Thymus (tissue), 11 donors: Measurements from ENCODE around the gene ASB18. TPM values are rescaled to one million over a fixed set of nuclear protein-coding genes. Genes with fewer than 3 reads are reported as not detected.

Experiments
- DNase-seq, 9 donors: peaks; one replicate each; pipeline ENCODE4 v3.0.0-alpha.2; 2013; ENCODE audit warnings: low spot score in 9 of 9, low read depth in 6 of 9, missing footprints in 1 of 9
- H3K27ac ChIP-seq, 2 donors: one replicate each; pipeline ENCODE4 v1.5.1; 2013; ENCODE audit warnings: control low read depth in 1 of 2, low read depth in 1 of 2, low read length in 1 of 2, mild to moderate bottlenecking in 1 of 2, moderate library complexity in 1 of 2
- H3K27me3 ChIP-seq, 2 donors: one replicate each; pipeline ENCODE4 v1.5.1; 2013; ENCODE audit warnings: low read length in 1 of 2; ENCODE audit not compliant: control insufficient read depth in 2 of 2, insufficient read depth in 1 of 2
- H3K36me3 ChIP-seq, 2 donors: one replicate each; pipeline ENCODE4 v1.5.1; 2013; ENCODE audit warnings: low read length in 1 of 2, mild to moderate bottlenecking in 1 of 2, moderate library complexity in 1 of 2; ENCODE audit not compliant: control insufficient read depth in 2 of 2, insufficient read depth in 2 of 2
- H3K4me1 ChIP-seq, 2 donors: one replicate each; pipeline ENCODE4 v1.5.1; 2013; ENCODE audit warnings: low read length in 2 of 2; ENCODE audit not compliant: control insufficient read depth in 2 of 2, insufficient read depth in 2 of 2
- H3K4me3 ChIP-seq, 2 donors: one replicate each; pipeline ENCODE4 v1.5.1; 2013; ENCODE audit warnings: low read length in 2 of 2, control low read depth in 1 of 2, mild to moderate bottlenecking in 1 of 2
- H3K9me3 ChIP-seq, 2 donors: one replicate each; pipeline ENCODE4 v1.5.1; 2013; ENCODE audit warnings: low read length in 1 of 2, mild to moderate bottlenecking in 1 of 2; ENCODE audit not compliant: control insufficient read depth in 2 of 2, insufficient read depth in 1 of 2
- WGBS: extraction: QIAGEN DNeasy Blood & Tissue Kit; methylation state at CpG from one replicate; pipeline ENCODE4 v1.1.7; 2013; 5-methylcytosine and 5-hydroxymethylcytosine counted together
- polyA plus RNA-seq: library from polyadenylated mRNA; stranded (reverse); fragments of 200-250 nt; gene quantifications from one replicate; pipeline ENCODE4 v1.2.3, GENCODE V29; 2013
- total RNA-seq: library from RNA; stranded (reverse); fragments of 120-200 nt; gene quantifications from one replicate; pipeline ENCODE4 v1.2.4, GENCODE V29; 2013
- donor health status: healthy.

ASB18 gene
- total and polyA plus RNA-seq, 2 donors, result under 0.01 TPM; not detected in 1

DNA sequence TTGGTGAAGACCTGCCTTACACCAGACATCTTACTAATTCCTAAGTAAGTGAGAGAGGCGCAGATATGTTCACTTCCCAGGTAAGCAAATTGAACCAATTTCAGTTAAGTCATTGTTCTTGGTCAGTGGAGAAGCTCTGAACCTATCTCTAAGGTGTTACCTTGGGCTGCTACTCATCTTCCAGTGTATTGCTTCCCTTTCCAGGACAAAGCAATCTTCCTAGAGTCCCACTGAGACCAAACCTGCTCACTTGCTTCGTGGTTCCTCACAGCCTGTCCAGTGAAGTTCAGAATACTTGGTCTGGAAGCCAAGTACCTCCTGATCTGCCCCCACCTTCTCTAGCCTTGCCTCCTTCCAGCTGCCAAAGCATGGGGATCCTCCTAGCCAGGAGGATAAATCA, 73.5 kb downstream of the ASB18 start:
- no peaks in the 10 kb centered on the region for H3K9me3 ChIP-seq
- no peaks in the 10 kb centered on the region for H3K4me1 ChIP-seq
- WGBS, result 93% methylated on average over 2 of the region's 2 CpGs
- no peak overlapping the region for H3K27ac ChIP-seq
- H3K36me3 ChIP-seq, result no peaks in the 10 kb centered on the region
- no peak for DNase-seq
- H3K27me3 ChIP-seq, result no peaks in the 10 kb centered on the region
- H3K4me3 ChIP-seq, result no peak overlapping the region

DNA sequence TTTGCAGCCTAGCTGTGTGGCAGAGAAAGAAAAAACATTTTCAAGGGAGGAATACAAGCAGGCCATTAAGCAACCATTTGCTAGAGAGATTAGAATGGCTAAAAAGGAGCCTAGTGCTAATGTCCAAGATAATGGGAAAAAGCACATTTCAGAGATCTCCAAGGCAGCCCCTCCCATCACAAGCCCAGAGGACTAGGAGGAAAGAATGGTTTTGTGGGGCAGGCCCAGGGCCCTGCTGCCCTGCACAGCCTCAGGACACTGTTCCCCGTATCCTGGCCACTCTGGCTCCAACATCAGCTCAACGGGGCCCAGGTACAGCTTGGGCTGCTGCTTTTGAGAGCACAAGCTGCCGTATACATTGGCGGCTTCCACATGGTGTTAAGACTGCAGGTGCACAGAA, 79.5 kb downstream of the ASB18 start:
- Histone ChIP-seq H3K9me3 (no peaks in the 10 kb centered on the region), H3K27ac (no peak overlapping the region), H3K4me1 (no peaks in the 10 kb centered on the region), H3K27me3 (peaks cover 15 to 20% of the 10 kb centered on the region in 2 donors), H3K36me3 (no peaks in the 10 kb centered on the region), H3K4me3 (no peak overlapping the region)
- no peak for DNase-seq
- WGBS, result 93% methylated on average over 4 of the region's 4 CpGs

DNA sequence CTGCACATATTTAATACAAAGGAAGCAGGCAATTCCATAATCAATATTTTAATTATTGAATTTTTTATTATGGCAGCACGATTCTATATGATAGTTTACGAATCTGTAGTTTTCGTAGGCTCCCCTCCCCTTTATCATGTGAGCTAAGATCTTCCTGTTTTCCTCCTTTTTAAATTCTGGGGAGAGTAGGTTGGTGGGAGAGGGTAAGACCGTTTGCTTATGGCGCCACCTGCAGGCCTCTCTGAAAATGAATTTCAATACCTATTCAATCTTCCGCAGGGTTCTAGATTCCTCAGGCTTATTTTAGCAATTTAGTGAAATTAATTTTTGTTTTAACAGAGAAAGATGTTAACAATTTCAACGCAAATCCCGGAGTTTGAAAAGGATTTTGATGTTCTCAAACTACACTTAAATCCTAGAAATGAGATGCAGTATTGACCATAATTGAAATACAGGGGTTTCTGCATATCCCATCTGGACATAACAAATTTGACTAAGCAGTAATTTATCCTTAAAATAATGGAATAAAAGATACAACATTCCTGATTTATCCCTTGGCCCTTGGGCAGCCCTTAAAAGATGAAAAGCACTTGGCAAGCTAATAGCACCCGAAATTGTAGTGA, 83.3 kb downstream of the ASB18 start:
- Histone ChIP-seq H3K4me1 (peaks cover 0 to 5% of the 10 kb centered on the region in 2 donors), H3K27ac (no peak overlapping the region), H3K27me3 (peaks cover 48 to 58% of the 10 kb centered on the region in 2 donors), H3K9me3 (peaks cover 0 to 4% of the 10 kb centered on the region in 2 donors), H3K4me3 (no peak overlapping the region), H3K36me3 (no peaks in the 10 kb centered on the region)
- peak in 4 of 9 donors; percentile 6 to 40 (median 20) for DNase-seq
- 15% methylated on average over 9 of the region's 9 CpGs for WGBS

DNA sequence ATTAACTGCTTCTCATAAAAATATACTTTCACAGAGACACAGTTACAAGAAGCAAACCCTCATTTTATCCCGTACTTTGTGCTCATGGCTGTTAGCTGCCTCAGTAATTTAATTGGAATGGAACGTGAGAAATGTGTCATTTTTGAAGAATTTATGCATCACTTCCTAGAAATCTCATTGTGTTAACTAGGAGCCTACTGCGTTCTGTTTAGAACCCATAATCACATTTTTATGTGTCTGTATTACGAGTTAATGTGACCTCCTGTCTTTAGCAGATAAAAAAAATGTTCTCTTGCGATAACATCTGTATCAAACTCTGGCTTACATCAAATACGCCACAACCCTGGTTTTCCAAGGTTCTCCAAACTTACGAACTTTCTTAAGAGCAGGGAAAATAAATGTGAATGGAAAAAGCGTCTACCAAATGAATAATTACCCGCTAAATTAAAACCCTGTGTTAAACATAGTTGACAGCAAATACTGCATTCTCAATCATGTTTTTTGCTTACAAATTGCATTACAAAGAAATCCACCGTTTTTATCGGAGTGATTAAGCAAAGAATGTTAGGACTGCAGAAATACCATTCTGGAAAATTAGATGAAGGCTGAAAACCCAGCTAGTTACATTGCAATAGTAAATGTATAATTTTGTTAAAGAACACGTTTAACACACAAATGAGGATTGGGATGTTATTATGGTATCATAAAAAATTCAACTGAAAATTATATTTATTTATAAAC, 84.0 kb downstream of the ASB18 start:
- Histone ChIP-seq H3K27ac (no peak overlapping the region), H3K36me3 (no peaks in the 10 kb centered on the region), H3K4me1 (peaks cover 0 to 5% of the 10 kb centered on the region in 2 donors), H3K9me3 (peaks cover 0 to 4% of the 10 kb centered on the region in 2 donors), H3K4me3 (no peak overlapping the region), H3K27me3 (peaks cover 54 to 65% of the 10 kb centered on the region in 2 donors)
- WGBS, result 33% methylated on average over 12 of the region's 12 CpGs
- DNase-seq, result no peak

DNA sequence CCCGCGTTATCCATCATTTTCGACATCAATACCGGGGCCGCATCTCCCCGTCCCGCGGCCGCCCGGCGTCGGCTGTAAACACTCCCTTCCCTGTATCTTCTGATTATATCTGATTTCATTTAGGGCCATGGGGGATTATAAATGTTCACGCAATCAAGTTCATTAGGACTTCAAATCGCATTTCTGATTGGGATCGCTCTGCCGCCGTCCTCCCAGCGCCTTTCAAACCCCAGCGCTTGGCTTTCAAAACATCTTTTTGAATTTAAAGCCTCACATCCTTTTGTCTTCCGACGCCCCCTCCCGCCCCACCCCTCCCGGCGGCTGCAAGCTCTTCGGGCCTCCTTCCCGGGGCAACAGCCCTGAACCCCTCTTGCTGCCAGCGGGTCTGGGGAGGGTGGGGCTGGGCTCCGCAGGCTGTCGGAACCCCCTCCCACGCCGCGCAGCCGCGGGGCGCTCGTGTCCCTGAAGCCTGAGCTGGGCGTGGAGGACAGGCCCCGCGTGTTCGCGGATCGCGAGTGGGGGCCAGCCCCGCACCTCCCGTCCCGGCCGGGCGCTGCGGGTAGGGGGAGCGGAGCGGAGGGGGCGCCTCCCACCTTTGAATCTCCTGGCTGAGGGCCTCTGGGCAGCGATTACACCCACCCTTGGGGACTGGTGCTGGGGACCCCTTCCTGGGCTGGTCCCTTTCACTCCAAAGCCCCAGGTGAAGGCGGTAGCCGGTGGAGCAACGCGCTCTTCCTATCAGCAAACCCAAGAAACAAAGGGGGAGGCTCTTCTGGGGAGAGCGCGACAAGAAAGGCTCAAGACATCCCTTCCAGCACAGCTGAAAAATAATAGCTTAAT, 84.8 kb downstream of the ASB18 start:
- 10% methylated on average over 59 of the region's 59 CpGs for WGBS
- Histone ChIP-seq H3K4me3 (no peak overlapping the region), H3K27me3 (peaks cover 62 to 73% of the 10 kb centered on the region in 2 donors), H3K27ac (no peak overlapping the region), H3K4me1 (peaks cover 0 to 5% of the 10 kb centered on the region in 2 donors), H3K9me3 (peaks cover 0 to 4% of the 10 kb centered on the region in 2 donors), H3K36me3 (no peaks in the 10 kb centered on the region)
- no peak for DNase-seq

DNA sequence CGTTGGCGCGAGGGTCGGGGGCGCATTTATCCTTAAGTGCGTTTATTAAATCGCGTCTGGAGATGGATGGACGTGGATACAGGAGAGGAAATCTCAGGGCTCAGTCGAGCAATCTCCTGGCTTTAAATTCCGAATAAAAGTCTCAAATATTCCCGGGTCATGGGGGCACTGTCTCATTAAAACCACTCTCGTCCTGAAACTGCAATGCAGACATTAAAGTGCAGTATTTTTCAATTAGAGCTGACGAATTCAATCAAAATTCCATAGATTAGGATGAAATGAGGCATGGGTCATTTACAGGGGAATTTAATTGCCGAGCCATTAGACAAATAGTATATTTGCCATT, 85.3 kb downstream of the ASB18 start:
- Histone ChIP-seq H3K4me3 (no peak overlapping the region), H3K9me3 (peaks cover 0 to 4% of the 10 kb centered on the region in 2 donors), H3K36me3 (no peaks in the 10 kb centered on the region), H3K27me3 (peaks cover 67 to 79% of the 10 kb centered on the region in 2 donors), H3K27ac (no peak overlapping the region), H3K4me1 (peaks cover 0 to 5% of the 10 kb centered on the region in 2 donors)
- WGBS, result 11% methylated on average over 15 of the region's 15 CpGs
- no peak for DNase-seq

DNA sequence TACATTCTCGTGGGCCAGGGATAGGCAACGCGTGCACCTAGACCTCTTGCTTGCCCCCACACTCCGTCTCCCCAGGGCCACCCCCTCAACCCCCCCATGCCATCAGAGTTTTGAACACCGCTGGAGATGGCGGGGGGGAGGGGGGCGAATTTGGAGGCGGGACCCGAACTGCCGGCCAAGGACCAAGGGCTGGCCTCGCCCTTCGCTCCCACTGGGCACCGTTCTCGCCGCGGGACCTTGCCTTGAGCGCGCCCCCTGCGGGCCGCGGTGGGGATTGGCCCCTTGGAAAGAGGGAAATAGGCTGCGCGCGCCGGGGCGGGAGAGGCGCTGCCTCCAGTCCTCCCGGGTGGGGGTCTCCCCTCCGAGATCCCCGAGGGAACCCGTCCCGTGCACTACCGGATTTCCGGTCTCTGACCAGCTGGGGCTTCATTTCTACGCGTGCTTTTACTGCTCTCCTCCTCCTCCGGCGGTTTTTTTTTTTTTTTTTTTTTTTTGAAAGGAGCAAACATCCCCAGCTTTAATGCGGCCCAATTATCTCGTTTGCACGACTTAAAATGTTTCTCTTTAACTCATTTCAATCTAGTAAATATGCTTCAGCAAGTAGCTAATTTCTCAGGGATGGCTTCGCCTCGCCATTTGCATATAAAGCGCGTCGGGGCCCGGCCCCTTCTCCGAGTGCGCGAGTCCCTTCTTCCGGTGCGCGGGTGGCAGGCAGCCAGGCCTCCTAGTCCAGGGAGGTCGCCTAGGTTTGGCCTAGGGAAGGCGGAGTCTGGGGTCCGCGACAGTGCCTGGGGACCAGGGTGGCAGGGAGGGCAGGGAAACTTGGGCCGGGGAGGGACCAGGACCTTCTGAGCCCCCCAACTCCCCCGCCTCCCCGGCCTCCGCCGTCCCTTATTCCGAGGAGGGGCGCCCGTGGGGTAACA, 86.0 kb downstream of the ASB18 start:
- peaks cover 0 to 5% of the 10 kb centered on the region in 2 donors for H3K4me1 ChIP-seq
- H3K9me3 ChIP-seq, result peaks cover 0 to 4% of the 10 kb centered on the region in 2 donors
- peaks cover 74 to 85% of the 10 kb centered on the region in 2 donors for H3K27me3 ChIP-seq
- WGBS, result 6% methylated on average over 65 of the region's 65 CpGs
- H3K27ac ChIP-seq, result no peak overlapping the region
- H3K36me3 ChIP-seq, result no peaks in the 10 kb centered on the region
- no peak overlapping the region for H3K4me3 ChIP-seq
- DNase-seq, result peak in 2 of 9 donors; percentile 12 to 33

DNA sequence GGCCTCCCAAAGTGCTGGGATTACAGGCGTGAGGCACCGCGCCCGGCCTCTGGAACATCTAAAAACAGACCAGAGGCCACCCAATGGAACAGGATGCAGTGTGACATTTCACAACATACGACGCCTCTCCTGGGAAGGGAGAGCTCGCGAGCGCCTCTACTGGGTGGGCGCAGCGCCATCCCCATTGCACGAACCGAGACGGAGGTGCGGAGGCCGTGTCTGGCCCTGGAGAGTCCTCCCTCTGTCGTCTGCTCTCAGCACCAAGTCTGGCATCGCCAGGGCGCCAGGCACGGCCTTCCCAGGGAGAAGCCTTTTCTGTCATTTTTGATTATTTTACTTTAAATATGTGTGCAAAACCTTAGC, 86.6 kb downstream of the ASB18 start:
- Histone ChIP-seq H3K36me3 (no peaks in the 10 kb centered on the region), H3K27ac (no peak overlapping the region), H3K9me3 (peaks cover 0 to 4% of the 10 kb centered on the region in 2 donors), H3K27me3 (peaks cover 80 to 90% of the 10 kb centered on the region in 2 donors), H3K4me1 (peaks cover 0 to 5% of the 10 kb centered on the region in 2 donors), H3K4me3 (no peak overlapping the region)
- DNase-seq, result peak in 2 of 9 donors; percentile 18 to 25
- WGBS, result 13% methylated on average over 20 of the region's 20 CpGs
